HCT116 (cell line): Measurements from ENCODE around the gene MAP2K1. TPM values are rescaled to one million over a fixed set of nuclear protein-coding genes. Genes with fewer than 3 reads are reported as not detected.
"Not testable (repeated sequence)": the region's sequence is repeated elsewhere in the genome, so short reads cannot be mapped to it uniquely, and the experiment has no call there.

Experiments used
- ATAC-seq: fragments of 200-7000 bp; cut with Tn5 transposase; 2 replicates; pipeline ENCODE4 v1.9.1; 2020; ENCODE audit warnings: mild to moderate bottlenecking, moderate library complexity
- BruUV-seq: library from RNA; stranded (reverse); fragments of 400-500 nt; replicated peaks from 2 replicates; lab custom pipeline; 2021; lab: Mats Ljungman, UMichigan
- CTCF ChIA-PET: fragments of 300-600 bp; sonication (Branson Sonifier 250); formaldehyde crosslinking; loops from one replicate; lab custom pipeline; 2021; ENCODE audit warnings: antibody characterized with exemption; lab: Charles Lee
- POLR2A ChIA-PET: fragments of 300-600, 350-600 bp; sonication (Branson Sonifier 250); formaldehyde crosslinking; loops from one replicate; lab custom pipeline; 2021; ENCODE audit warnings: antibody characterized with exemption; lab: Charles Lee
- RAD21 ChIA-PET, 2 experiments: fragments of 300-600 bp; sonication (Branson Sonifier 250); formaldehyde crosslinking; loops; one replicate each; lab custom pipeline; 2023; ENCODE audit warnings: low total read pairs in 2 of 2; ENCODE audit not compliant: uncharacterized antibody in 2 of 2, unreplicated experiment in 2 of 2, low non-redundant PET in 1 of 2; lab: Charles Lee
- DNase-seq: peaks from one replicate; pipeline ENCODE4 v3.0.0-alpha.2; 2010; ENCODE audit warnings: low read depth, low spot score
- H2AFZ ChIP-seq: fragments of 200-600 bp; shearing (Covaris generic), sonication (generic); 2 replicates; pipeline ENCODE4 v1.6.1; 2017; ENCODE audit warnings: low read depth, mixed run types, mixed read lengths, antibody characterized with exemption, low read length; ENCODE audit not compliant: poor library complexity, severe bottlenecking
- H3K27ac ChIP-seq: 2 replicates; pipeline ENCODE4 v1.5.1; 2012; ENCODE audit warnings: low read depth, low read length
- H3K27me3 ChIP-seq: fragments of 200-600 bp; sonication (generic); 2 replicates; pipeline ENCODE4 v1.6.1; 2016; ENCODE audit warnings: mixed run types, low read length, mixed read lengths; ENCODE audit not compliant: insufficient read depth
- H3K36me3 ChIP-seq, 2 experiments: fragments of 200-500 bp in 1 of 2; fragments of 200-600 bp in 1 of 2; sonication (Bioruptor generic) in 1 of 2; sonication (generic) in 1 of 2; 2 replicates each; pipeline versions ENCODE4 v1.5.1 to v1.6.1; 2014 to 2016; ENCODE audit warnings: low read length in 2 of 2, inconsistent platforms in 1 of 2, mixed read lengths in 1 of 2, mixed run types in 1 of 2; ENCODE audit not compliant: insufficient read depth in 2 of 2, control insufficient read depth in 1 of 2
- H3K4me1 ChIP-seq, 2 experiments: fragments of 200-600 bp in 1 of 2; sonication (generic) in 1 of 2; 2 replicates each; pipeline versions ENCODE4 v1.5.1 to v1.6.1; 2012 to 2017; ENCODE audit warnings: low read length in 2 of 2, inconsistent platforms in 1 of 2, mild to moderate bottlenecking in 1 of 2, mixed read lengths in 1 of 2, mixed run types in 1 of 2, moderate library complexity in 1 of 2; ENCODE audit not compliant: insufficient read depth in 2 of 2, control insufficient read depth in 1 of 2
- H3K4me2 ChIP-seq: fragments of 200-600 bp; sonication (generic); 2 replicates; pipeline ENCODE4 v1.6.1; 2017; ENCODE audit warnings: mixed run types, low read length, mixed read lengths
- H3K4me3 ChIP-seq, 2 experiments: fragments of 200-600 bp in 1 of 2; sonication (generic) in 1 of 2; replicated peaks in 1 of 2; 2 replicates each; pipeline ENCODE4 v1.5.1; 2011 to 2016; ENCODE audit warnings: low read length in 2 of 2, control low read depth in 1 of 2, low read depth in 1 of 2, mild to moderate bottlenecking in 1 of 2, mixed read lengths in 1 of 2, mixed run types in 1 of 2
- H3K79me2 ChIP-seq: fragments of 200-600 bp; sonication (generic); 2 replicates; pipeline ENCODE4 v1.6.1; 2017; ENCODE audit warnings: mild to moderate bottlenecking, mixed run types, low read length, moderate library complexity, mixed read lengths; ENCODE audit not compliant: insufficient read depth
- H3K9ac ChIP-seq: fragments of 200-600 bp; sonication (generic); 2 replicates; pipeline ENCODE4 v1.6.1; 2016; ENCODE audit warnings: low read length, mixed read lengths
- H3K9me2 ChIP-seq: fragments of 200-600 bp; sonication (generic), shearing (Covaris generic); 2 replicates; pipeline ENCODE4 v1.6.1; 2017; ENCODE audit warnings: mixed run types, mild to moderate bottlenecking, moderate library complexity; ENCODE audit not compliant: insufficient read depth
- H3K9me3 ChIP-seq, 2 experiments: fragments of 200-500 bp in 1 of 2; fragments of 200-600 bp in 1 of 2; sonication (Bioruptor generic) in 1 of 2; sonication (generic) in 1 of 2; 2 replicates each; pipeline ENCODE4 v1.6.1; 2014 to 2017; ENCODE audit warnings: low read length in 2 of 2, mixed read lengths in 2 of 2, inconsistent platforms in 1 of 2, low read depth in 1 of 2, mild to moderate bottlenecking in 1 of 2, mixed run types in 1 of 2, moderate library complexity in 1 of 2; ENCODE audit not compliant: control insufficient read depth in 1 of 2, insufficient read depth in 1 of 2
- H4K20me1 ChIP-seq: fragments of 200-600 bp; sonication (generic), shearing (Covaris generic); 2 replicates; pipeline ENCODE4 v1.6.1; 2017; ENCODE audit warnings: mixed run types, mild to moderate bottlenecking, moderate library complexity; ENCODE audit not compliant: insufficient read depth
- EGR1 ChIP-seq: IDR thresholded peaks from 2 replicates; pipeline ENCODE4 v1.6.1; 2012; ENCODE audit warnings: low read depth
- POLR2A ChIP-seq: IDR thresholded peaks from 2 replicates; pipeline ENCODE4 v1.7.0; 2011; ENCODE audit warnings: borderline replicate concordance; ENCODE audit not compliant: insufficient read depth, insufficient read length; ENCODE audit errors: extremely low read depth
- ZFX ChIP-seq: fragments of 450-650 bp; IDR thresholded peaks from 2 replicates; pipeline ENCODE4 v1.6.1; 2017
- ZNF274 ChIP-seq: fragments of 200-500 bp; sonication (Bioruptor generic); IDR thresholded peaks from 2 replicates; pipeline ENCODE4 v1.6.1; 2014; ENCODE audit warnings: mild to moderate bottlenecking, low read depth, low read length, inconsistent platforms
- intact Hi-C: fragments of 100-400 bp; cut with micrococcal nuclease; formaldehyde crosslinking; loops from 2 replicates; pipeline ENCODE4 v1.10.0; 2022
- total RNA-seq: library from RNA; stranded (reverse); gene quantifications from one replicate; pipeline ENCODE4 v1.2.1, GENCODE V29; 2021; ENCODE audit not compliant: unreplicated experiment
- TF ChIP-seq, protein P1 (sequence below), 3 experiments: fragments of 200-600 bp in 1 of 3; sonication (generic) in 1 of 3; IDR thresholded peaks in 2 of 3; conservative IDR thresholded peaks in 1 of 3; 2 replicates each; pipeline ENCODE4 v1.5.1; 2012 to 2017; ENCODE audit warnings: low read depth in 2 of 3, low read length in 2 of 3, antibody characterized with exemption in 1 of 3, borderline replicate concordance in 1 of 3, control low read depth in 1 of 3, mild to moderate bottlenecking in 1 of 3, mixed read lengths in 1 of 3, mixed run types in 1 of 3, moderate library complexity in 1 of 3; ENCODE audit not compliant: insufficient read depth in 1 of 3

MAP2K1 gene
- total RNA-seq, 1 experiment from 2014 or later = 52.3 TPM

GRCh38 chr15:66462627-66463026 is 75.9 kb downstream of the MAP2K1 start:
- Histone ChIP-seq H3K27ac (no peak overlapping the region), H3K36me3 (no peaks in the 10 kb centered on the region)
- intact Hi-C loops = no loop called here
- POLR2A ChIA-PET = interaction anchor here (1.5 kb wide), 1 partner anchor 8 kb away, joined by 7 read pairs; no protein-coding TSS in a partner anchor
- TF ChIP-seq ZFX = no peak
- no peak for TF ChIP-seq EGR1
- no peak for TF ChIP-seq POLR2A
- TF ChIP-seq, protein P1, sequence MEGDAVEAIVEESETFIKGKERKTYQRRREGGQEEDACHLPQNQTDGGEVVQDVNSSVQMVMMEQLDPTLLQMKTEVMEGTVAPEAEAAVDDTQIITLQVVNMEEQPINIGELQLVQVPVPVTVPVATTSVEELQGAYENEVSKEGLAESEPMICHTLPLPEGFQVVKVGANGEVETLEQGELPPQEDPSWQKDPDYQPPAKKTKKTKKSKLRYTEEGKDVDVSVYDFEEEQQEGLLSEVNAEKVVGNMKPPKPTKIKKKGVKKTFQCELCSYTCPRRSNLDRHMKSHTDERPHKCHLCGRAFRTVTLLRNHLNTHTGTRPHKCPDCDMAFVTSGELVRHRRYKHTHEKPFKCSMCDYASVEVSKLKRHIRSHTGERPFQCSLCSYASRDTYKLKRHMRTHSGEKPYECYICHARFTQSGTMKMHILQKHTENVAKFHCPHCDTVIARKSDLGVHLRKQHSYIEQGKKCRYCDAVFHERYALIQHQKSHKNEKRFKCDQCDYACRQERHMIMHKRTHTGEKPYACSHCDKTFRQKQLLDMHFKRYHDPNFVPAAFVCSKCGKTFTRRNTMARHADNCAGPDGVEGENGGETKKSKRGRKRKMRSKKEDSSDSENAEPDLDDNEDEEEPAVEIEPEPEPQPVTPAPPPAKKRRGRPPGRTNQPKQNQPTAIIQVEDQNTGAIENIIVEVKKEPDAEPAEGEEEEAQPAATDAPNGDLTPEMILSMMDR (IDR thresholded peaks at IDR 0.05 in 2 of 3, conservative IDR thresholded peaks at IDR 0.05 in 1 of 3; ENCODE audit: borderline replicate concordance in 1 of 3, insufficient read depth in 1 of 3, low read depth in 2 of 3, low read length in 2 of 3) = no peak
- no peak for TF ChIP-seq ZNF274
- TF ChIP-seq, all 23 proteins: peak for 0
- no peaks in the 10 kb centered on the region for H3K79me2 ChIP-seq
- H3K4me3 ChIP-seq = no peak overlapping the region
- H3K4me1 ChIP-seq = peaks cover 31 to 51% of the 10 kb centered on the region in 2 experiments
- RAD21 ChIA-PET = interaction anchor here in 1 of 2 experiments (0.6 to 0.7 kb wide), 2 partner anchors 158 to 665 kb away, joined by 3 to 4 read pairs; no protein-coding TSS in a partner anchor
- DNase-seq (no peak), ATAC-seq (no peak)
- H3K9ac ChIP-seq = no peak overlapping the region
- no peaks in the 10 kb centered on the region for H3K9me2 ChIP-seq
- no peaks in the 10 kb centered on the region for H3K27me3 ChIP-seq
- no peaks in the 10 kb centered on the region for H3K9me3 ChIP-seq
- no TSS peak for BruUV-seq
- peak overlapping the region; percentile 60 for H3K4me2 ChIP-seq
- CTCF ChIA-PET = no interaction called here
- H2AFZ ChIP-seq = no peak overlapping the region
- H4K20me1 ChIP-seq = no peaks in the 10 kb centered on the region

GRCh38 chr15:66465294-66465693 is 78.6 kb downstream of the MAP2K1 start:
- H2AFZ ChIP-seq, H4K20me1 ChIP-seq, RAD21 ChIA-PET, DNase-seq, intact Hi-C loops, BruUV-seq, ATAC-seq, H3K9me3 ChIP-seq, H3K36me3 ChIP-seq, H3K4me3 ChIP-seq, H3K79me2 ChIP-seq, H3K27me3 ChIP-seq, H3K4me2 ChIP-seq, POLR2A ChIA-PET, H3K9me2 ChIP-seq, CTCF ChIA-PET, H3K27ac ChIP-seq, H3K9ac ChIP-seq: not testable (repeated sequence)
- peaks cover 21 to 26% of the 10 kb centered on the region in 2 experiments for H3K4me1 ChIP-seq

- ATAC-seq, H4K20me1 ChIP-seq, RAD21 ChIA-PET, POLR2A ChIA-PET, H2AFZ ChIP-seq, H3K9me3 ChIP-seq, H3K27me3 ChIP-seq, H3K9me2 ChIP-seq, H3K4me2 ChIP-seq, H3K36me3 ChIP-seq, H3K9ac ChIP-seq, DNase-seq, H3K27ac ChIP-seq, H3K4me3 ChIP-seq, intact Hi-C loops, BruUV-seq, H3K79me2 ChIP-seq: not testable (repeated sequence)
- CTCF ChIA-PET = interaction anchor here (0.9 kb wide), 1 partner anchor 30 kb away, joined by 3 read pairs; the partner anchor contains the start of gene SNAPC5
- H3K4me1 ChIP-seq = peaks cover 5 to 18% of the 10 kb centered on the region in 2 experiments
These were observed 80.7 kb downstream of the MAP2K1 start for GRCh38 chr15:66467162-66468040.
